ENCODE results near the gene LMNB1. TPM values are rescaled to one million over a fixed set of nuclear protein-coding genes. Genes with fewer than 3 reads are reported as not detected.
A peak's percentile ranks its signal among the peaks of the same experiment; 100 is the strongest.
"Not testable (repeated sequence)": the region's sequence is repeated elsewhere in the genome, so short reads cannot be mapped to it uniquely, and the experiment has no call there.

The LMNB1 gene
- total RNA-seq, 2 donors from 2014 or later: 185 to 205 TPM

DNA sequence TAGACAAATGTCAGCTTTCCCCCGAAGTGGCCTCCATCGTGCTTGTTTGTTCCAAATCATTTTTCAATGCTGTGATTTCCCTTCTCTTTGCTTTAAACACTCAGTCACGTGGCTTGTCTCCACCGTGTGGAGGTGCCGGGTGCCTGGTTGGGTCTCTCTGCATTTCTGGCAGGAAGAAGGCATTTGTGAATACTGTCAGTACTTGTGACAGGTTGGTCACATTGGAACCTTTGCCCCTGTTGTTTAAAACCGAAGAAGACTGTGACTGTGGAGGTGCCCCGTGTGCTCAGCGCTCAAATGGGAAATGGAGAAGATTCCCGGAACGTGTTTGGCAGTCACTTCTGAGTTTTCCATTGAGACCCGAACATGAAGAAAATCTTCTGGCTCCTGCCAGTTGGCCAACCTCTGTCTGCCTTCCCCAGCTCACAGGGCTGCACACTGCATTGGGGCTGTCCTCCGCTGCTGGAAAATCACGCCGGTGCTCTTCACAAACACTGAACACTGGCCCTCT lies 74.6 kb downstream of the LMNB1 start:
- H3K27me3 ChIP-seq (ENCODE audit: control insufficient read depth, insufficient read depth, low read length, poor library complexity, severe bottlenecking): no peaks in the 10 kb centered on the region
- H3K9ac ChIP-seq (ENCODE audit: extremely low read depth, low read length, poor library complexity, severe bottlenecking): no peak overlapping the region
- H3K9me3 ChIP-seq (ENCODE audit: control insufficient read depth, low read length): no peaks in the 10 kb centered on the region
- peaks cover 20% of the 10 kb centered on the region for H3K4me1 ChIP-seq (ENCODE audit: control insufficient read depth, insufficient read depth, low read length)
- H3K4me3 ChIP-seq (ENCODE audit: low read length): no peak overlapping the region
- peak; percentile 49 for DNase-seq
- Mint-ChIP-seq H3K27me3 (ENCODE audit: insufficient read depth) (no peaks in the 10 kb centered on the region), H3K9me3 (peaks cover 18% of the 10 kb centered on the region), H3K36me3 (ENCODE audit: low read depth) (peaks cover 32% of the 10 kb centered on the region), H3K27ac (no peak overlapping the region), H3K4me3 (no peak overlapping the region), H3K4me1 (peaks cover 56% of the 10 kb centered on the region)
- TF ChIP-seq CTCF (conservative IDR thresholded peaks at IDR 0.05): no peak
- no peak overlapping the region for H3K27ac ChIP-seq (ENCODE audit: low read depth, low read length)
- WGBS, 2 experiments (ENCODE audit: insufficient coverage in 1 of 2, insufficient read length in 1 of 2): 91 to 95% methylated on average over 13 to 14 of the region's 14 CpGs
- peaks cover 15% of the 10 kb centered on the region for H3K36me3 ChIP-seq (ENCODE audit: control insufficient read depth, insufficient read depth, low read length)

- Histone ChIP-seq H3K9me3 (ENCODE audit: control insufficient read depth, low read length) (no peaks in the 10 kb centered on the region), H3K36me3 (ENCODE audit: control insufficient read depth, insufficient read depth, low read length) (peaks cover 15% of the 10 kb centered on the region), H3K9ac (ENCODE audit: extremely low read depth, low read length, poor library complexity, severe bottlenecking) (no peak overlapping the region), H3K27me3 (ENCODE audit: control insufficient read depth, insufficient read depth, low read length, poor library complexity, severe bottlenecking) (no peaks in the 10 kb centered on the region), H3K4me1 (ENCODE audit: control insufficient read depth, insufficient read depth, low read length) (peaks cover 14% of the 10 kb centered on the region), H3K27ac (ENCODE audit: low read depth, low read length) (no peak overlapping the region), H3K4me3 (ENCODE audit: low read length) (no peak overlapping the region)
- Mint-ChIP-seq H3K27ac (peak overlapping the region; percentile 74), H3K4me1 (peaks cover 50% of the 10 kb centered on the region), H3K36me3 (ENCODE audit: low read depth) (peaks cover 37% of the 10 kb centered on the region), H3K4me3 (no peak overlapping the region), H3K27me3 (ENCODE audit: insufficient read depth) (no peaks in the 10 kb centered on the region), H3K9me3 (peaks cover 18% of the 10 kb centered on the region)
- 83 to 87% methylated on average over 4 of the region's 4 CpGs for WGBS, 2 experiments (ENCODE audit: insufficient coverage in 1 of 2, insufficient read length in 1 of 2)
- no peak for TF ChIP-seq CTCF (conservative IDR thresholded peaks at IDR 0.05)
- no peak for DNase-seq
Observed at GRCh38 chr5:126852091-126852571, 75.2 kb downstream of the LMNB1 start.

DNA sequence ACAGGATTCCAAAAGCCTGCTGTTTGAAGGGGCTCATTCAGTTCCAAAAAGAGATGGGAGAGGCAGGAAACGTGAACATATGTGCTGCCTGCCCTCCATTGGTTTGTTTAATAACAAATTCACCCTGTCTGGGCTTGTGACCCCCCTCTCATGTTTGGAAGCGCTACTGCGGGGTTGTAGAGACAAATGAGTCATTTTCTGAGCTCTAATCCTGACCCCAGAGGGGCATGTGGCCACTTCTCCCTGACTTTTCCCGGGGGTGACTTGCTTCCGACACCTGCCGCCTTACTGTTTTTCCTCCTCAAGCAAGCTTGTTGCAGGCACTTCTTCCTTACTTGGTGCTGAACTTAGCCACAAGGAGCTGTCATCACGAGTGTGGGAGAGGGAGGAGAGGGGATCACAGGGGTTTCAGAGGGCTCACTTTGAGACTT lies 75.9 kb downstream of the LMNB1 start:
- H3K27ac Mint-ChIP-seq: no peak overlapping the region
- no peaks in the 10 kb centered on the region for H3K27me3 Mint-ChIP-seq (ENCODE audit: insufficient read depth)
- Histone ChIP-seq H3K4me3 (ENCODE audit: low read length) (no peak overlapping the region), H3K9me3 (ENCODE audit: control insufficient read depth, low read length) (no peaks in the 10 kb centered on the region), H3K9ac (ENCODE audit: extremely low read depth, low read length, poor library complexity, severe bottlenecking) (no peak overlapping the region), H3K4me1 (ENCODE audit: control insufficient read depth, insufficient read depth, low read length) (peaks cover 8% of the 10 kb centered on the region), H3K36me3 (ENCODE audit: control insufficient read depth, insufficient read depth, low read length) (peaks cover 15% of the 10 kb centered on the region), H3K27ac (ENCODE audit: low read depth, low read length) (no peak overlapping the region), H3K27me3 (ENCODE audit: control insufficient read depth, insufficient read depth, low read length, poor library complexity, severe bottlenecking) (no peaks in the 10 kb centered on the region)
- H3K4me3 Mint-ChIP-seq: no peak overlapping the region
- H3K4me1 Mint-ChIP-seq: peaks cover 44% of the 10 kb centered on the region
- 90 to 97% methylated on average over 6 to 7 of the region's 7 CpGs for WGBS, 2 experiments (ENCODE audit: insufficient coverage in 1 of 2, insufficient read length in 1 of 2)
- DNase-seq: peak; percentile 32
- H3K36me3 Mint-ChIP-seq (ENCODE audit: low read depth): peaks cover 42% of the 10 kb centered on the region
- peaks cover 18% of the 10 kb centered on the region for H3K9me3 Mint-ChIP-seq
- TF ChIP-seq CTCF (conservative IDR thresholded peaks at IDR 0.05): no peak

GRCh38 chr5:126853541-126854307 lies 76.8 kb downstream of the LMNB1 start:
- H3K27ac ChIP-seq (ENCODE audit: low read depth, low read length); H3K27me3 ChIP-seq (ENCODE audit: control insufficient read depth, insufficient read depth, low read length, poor library complexity, severe bottlenecking); H3K4me3 Mint-ChIP-seq; H3K4me3 ChIP-seq (ENCODE audit: low read length); H3K9ac ChIP-seq (ENCODE audit: extremely low read depth, low read length, poor library complexity, severe bottlenecking); H3K27me3 Mint-ChIP-seq (ENCODE audit: insufficient read depth); H3K9me3 ChIP-seq (ENCODE audit: control insufficient read depth, low read length); H3K27ac Mint-ChIP-seq; H3K4me1 ChIP-seq (ENCODE audit: control insufficient read depth, insufficient read depth, low read length): not testable (repeated sequence)
- 95% methylated on average over 9 to 27 of the region's 27 CpGs for WGBS, 2 experiments (ENCODE audit: insufficient coverage in 1 of 2, insufficient read length in 1 of 2)
- H3K36me3 ChIP-seq (ENCODE audit: control insufficient read depth, insufficient read depth, low read length): peaks cover 15% of the 10 kb centered on the region
- Mint-ChIP-seq H3K4me1 (peaks cover 38% of the 10 kb centered on the region), H3K36me3 (ENCODE audit: low read depth) (peaks cover 51% of the 10 kb centered on the region), H3K9me3 (peaks cover 19% of the 10 kb centered on the region)
- DNase-seq: peak; percentile 31
